Stimulated activated CD4-positive, alpha-beta T cell treated with anti-CD3 and anti-CD28 coated beads, TNF-alpha, amount 100 ng/mL, for 48 hours (primary cell): Measurements from ENCODE around the gene BCL7B.
"Not testable (repeated sequence)": the region's sequence is repeated elsewhere in the genome, so short reads cannot be mapped to it uniquely, and the experiment has no call there.

Source experiments
- DNase-seq, 3 donors: peaks; one replicate each; pipeline ENCODE4 v3.0.0-alpha.2; 2020; ENCODE audit warnings: low read depth in 3 of 3

Gene BCL7B

GRCh38 chr7:73572767-73573186, 15.3 kb upstream of the BCL7B start:
- no peak for DNase-seq

DNA sequence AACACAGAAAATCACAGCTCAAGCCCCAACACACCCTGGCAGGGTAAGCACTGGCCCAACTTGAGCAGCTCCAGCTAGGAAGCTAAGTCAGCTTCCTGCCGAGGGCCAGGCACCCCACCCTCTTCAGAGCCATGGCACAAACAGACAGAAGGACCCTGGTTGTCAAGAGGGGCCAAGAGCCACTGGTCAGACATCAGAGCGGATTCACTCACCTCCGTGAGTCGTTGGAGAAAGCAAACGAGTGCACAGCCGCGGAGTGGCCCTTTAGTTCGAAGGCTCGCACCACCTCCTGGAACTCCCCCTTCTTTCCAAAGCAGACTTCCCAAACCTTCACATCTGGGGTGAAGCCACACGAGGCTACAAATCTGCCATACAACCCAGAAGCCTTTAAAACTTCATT, 13.5 kb upstream of the BCL7B start:
- no peak for DNase-seq

DNA sequence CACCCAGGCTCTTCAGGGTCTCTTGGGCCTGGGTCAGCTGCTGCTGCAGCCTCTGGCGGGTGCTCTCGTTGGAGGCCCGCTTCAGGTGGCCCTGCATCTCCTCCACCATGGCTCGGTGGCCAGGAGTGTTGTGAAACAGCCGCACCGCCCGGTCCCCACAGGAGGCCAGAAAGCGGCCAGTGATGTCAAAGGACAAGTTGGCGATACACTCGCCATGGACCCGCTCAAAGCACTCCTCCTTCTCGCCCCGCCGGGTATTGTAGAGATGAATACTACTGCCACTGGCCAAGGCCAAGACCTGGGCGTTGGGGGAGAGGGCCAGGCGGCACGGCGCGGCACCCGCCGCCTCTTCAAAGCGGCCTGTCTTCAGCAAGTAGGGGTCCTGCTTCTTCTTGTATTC, 13.0 kb upstream of the BCL7B start:
- DNase-seq, result no peak

DNA sequence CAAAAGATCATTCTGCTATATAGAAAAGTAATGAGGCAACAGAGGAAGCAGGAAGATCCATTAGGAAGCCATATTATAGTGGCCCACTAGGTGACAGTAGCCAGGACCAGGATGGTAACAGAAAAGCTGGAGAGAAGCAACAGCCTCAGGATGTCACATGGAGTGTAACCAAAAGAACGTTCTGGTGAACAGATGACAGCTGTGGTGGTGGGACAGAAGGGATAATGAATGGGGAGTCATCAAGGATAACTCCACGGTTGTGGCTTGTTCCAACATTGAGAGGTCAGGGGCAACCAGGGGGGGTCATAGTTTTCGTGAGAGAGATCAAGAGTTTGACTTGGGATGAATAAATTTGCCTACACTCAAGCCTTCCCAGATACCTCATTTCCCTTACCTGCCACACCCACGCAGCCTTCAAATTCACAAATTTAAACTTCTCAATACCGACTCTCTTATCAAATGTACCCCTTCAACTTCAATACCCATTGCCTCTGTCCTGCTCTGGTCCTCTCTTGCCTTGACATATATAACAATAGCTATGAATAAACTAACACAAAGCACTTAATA, 11.6 kb upstream of the BCL7B start:
- no peak for DNase-seq

DNA sequence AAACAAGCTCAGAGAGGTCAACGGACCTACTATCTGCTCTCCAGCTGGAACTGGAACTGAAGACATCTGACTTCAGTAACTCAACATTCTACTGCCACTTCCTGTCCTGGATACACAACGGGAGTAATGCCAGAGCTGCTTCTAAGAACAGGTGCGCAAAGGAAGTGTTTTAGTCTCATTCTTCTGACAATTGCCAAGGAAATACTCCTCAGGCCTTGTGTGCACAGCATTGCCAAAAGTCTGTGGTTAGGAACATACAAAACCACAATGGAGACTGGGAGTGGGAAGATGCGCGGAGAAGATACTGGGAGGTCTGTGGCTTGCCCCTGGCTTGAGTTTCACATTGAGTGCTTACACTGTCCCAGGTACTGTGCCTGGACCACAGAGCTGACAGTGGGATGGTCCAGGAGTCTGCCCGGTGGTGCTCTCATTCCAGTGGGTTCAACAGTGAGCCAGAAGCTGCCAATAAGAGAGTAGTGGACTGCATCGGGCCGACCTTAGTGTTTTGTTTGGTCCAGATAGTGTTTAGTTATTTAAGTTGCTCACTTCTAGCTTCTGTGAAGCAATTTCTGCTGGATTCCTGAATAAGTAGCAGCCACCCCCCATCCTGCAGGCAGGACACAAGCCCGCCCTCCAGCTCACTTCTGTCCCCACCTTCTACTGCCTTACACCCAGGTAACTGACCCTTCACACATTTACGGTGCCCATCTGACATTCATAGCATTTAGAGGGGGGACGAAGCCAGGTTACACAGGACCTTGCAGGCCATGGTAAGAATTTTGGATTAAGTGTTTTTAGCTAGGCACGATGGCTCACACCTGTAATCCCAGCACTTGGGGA, 10.6 kb upstream of the BCL7B start:
- DNase-seq, result no peak

DNA sequence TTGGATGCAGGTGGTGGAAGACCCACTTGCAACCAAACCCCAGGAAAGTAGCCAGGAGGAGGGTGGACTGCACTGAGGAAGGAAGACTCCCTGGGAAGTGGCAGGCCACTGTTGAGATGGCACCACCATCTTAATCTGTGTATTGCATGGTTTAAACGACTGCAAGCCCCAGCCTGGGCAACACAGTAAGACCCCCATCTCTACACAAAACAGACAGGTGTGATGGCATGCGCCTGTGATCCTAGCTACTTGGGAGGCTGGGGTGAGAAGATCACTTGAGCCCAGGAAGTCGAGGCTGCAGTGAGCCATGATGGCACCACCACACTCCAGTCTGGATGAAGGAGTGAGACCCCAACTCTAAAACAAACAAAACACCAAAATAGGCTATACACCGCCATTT, 9.7 kb upstream of the BCL7B start:
- DNase-seq, result no peak

DNA sequence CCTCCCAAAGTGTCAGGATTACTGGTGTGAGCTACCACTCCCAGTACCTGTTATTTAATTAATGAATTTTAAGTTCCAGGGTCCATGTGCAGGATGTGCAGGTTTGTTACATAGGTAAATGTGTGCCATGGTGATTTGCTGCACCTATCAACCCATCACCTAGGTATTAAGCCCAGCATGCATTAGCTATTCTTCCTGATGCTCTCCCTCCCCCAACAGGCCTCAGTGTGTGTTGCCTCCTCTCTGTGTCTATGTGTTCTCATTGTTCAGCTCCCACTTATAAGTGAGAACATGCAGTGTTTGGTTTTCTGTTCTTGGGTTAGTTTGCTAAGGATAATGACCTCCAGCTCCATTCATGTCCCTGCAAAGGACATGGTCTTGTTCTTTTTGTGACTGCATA, 8.9 kb upstream of the BCL7B start:
- DNase-seq, result not testable (repeated sequence)

DNA sequence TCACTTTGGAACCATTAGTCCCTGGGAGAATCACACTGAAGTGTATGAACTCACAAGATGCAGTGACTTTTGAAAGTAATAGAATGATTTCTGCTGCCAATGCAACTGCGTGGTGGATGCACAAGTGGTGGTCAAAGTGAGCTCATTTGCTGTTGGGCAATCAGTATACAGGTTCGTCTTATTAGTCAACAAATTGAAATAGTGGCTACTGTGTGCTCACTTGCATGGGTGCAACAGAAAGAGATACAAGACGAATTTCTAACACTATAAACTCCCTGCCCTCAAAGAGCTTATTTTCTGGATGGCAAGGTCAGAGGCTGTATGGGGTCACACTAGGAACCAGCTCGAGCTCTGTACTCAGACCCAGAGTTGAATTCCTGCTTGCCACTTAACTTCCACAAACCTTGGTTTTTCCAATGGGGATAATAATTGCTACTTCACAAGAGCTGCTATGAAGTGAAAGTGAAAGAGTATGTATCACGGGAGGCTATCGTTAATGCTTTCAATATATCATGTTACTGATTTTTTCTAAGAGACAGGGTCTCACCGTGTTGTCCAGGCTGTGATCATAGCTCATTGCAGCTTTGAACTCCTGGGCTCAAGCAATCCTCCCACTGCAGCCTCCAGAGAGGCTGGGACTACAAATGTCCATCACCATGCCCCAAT, 8.3 kb upstream of the BCL7B start:
- no peak for DNase-seq

- no peak for DNase-seq
Measured at GRCh38 chr7:73560109-73560835, 2.8 kb upstream of the BCL7B start.

GRCh38 chr7:73557108-73557396, 438 bp downstream of the BCL7B start:
- peak; percentile 76 to 88 (median 85) for DNase-seq

DNA sequence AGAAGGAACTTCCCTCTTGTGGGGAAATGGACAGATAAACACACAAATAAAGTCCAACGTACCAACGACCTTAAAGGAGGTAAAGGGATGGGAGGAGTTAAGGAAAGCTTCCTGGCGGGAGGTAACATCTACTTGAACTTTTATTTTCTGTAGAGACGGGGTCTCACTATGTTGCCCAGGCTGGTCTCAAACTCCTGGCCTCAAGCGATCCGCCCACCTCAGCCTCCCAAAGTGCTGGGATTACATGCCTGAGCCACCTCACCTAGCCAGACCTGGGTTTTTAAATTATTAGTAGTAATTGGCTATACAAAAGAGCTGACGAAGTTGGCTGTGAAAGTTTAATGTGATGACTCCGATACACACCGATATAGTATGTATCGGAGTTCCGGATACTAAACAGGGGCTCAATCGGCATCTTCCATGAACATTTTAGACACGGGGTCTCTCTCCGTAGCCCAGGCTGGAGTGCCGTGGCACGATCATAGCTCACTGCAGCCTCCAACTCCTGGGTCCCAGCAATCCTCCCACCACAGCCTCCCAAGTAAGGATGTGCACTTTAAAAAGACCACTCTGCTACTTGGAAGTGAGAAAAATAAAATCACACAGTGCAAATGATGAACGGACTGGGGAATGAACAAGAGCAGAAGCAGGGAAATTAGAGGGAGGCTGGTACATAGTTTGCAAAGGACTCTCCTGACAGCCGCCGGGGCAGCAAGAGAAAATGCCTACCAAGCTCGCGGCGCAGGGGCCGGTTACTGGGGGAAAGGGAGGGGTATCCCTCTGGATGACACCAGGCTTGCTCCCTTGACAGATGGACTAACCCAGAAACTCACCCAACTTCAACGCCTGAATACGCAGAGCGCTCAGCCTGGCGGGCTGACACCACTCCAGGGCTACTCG, 1.0 kb downstream of the BCL7B start:
- DNase-seq, result no peak

DNA sequence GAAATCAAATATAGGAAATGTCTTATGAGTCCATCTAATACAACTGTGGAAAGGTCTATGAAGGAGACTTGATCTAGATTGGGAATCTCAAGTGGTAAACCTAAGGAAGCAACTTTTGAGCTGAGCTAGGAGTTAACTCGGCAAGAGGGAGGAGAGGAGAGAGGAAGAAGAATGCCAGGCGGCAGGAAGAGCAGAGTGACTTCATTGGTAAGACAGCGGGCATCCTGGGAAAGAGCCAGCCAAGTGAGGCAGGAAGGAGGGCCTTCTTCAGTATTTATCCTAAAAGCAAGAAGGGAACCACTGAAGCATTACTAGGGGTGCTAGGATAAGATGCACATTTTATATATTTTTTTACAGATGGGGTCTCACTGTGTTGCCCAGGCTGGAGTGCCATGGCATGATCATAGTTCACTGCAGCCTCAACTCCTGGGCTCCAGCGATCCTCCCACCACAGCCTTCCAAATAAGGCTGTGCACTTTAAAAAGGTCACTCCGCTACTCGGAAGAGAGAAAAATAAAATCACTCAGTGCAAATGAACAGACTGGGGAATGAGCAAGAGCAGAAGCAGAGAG, 2.0 kb downstream of the BCL7B start:
- DNase-seq, result no peak

DNA sequence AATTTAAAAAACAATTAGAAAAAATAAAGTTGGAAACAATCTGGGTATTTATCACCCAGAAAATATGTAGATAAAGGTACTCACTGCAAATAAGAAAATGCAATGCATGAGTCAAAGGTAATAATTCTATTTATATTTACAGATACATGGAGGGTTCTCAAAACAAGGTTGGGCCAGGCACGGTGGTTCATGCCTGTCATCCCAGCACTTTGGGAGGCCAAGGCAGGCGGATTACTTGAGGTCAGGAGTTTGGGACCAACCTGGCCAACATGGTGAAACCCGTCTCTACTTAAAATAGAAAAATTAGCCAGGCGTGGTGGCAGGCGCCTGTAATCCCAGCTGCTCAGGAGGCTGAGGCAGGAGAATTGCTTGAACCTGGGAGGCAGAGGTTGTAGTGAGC, 7.4 kb downstream of the BCL7B start:
- DNase-seq, result not testable (repeated sequence)

DNA sequence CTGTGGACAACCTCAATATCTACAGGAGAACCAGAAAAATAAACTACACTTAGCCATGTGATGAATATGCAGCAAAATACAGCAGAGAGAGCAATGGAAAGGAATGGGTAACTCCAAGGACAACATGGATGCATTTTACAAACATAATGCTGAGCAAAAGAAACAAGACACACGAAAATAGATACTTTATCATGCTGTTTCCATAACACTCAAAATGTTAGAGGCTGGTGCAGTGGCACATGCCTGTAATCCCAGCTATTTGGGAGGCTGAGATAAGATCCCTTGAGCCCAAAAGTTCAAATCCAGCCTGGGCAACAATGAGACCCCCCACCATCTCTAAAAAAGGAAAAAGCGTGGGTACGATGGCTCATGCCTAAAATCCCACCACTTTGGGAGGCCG, 8.3 kb downstream of the BCL7B start:
- DNase-seq, result no peak

DNA sequence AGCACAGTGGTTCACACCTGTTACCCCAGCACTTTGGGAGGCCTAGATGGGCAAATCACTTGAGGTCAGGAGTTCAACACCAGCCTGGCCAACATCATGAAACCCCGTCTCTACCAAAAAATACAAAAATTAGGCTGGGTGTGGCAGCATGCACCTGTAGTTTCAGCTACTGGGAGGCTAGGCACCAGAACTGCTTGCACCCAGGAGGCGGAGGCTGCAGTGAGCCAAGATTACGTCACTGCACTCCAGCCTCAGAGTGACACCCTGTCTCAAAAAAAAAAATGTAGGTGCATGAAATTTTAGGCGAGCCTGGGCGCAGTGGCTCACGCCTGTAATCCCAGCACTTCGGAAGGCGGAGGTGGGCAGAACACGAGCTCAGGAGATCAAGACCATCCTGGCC, 9.6 kb downstream of the BCL7B start:
- DNase-seq, result no peak

DNA sequence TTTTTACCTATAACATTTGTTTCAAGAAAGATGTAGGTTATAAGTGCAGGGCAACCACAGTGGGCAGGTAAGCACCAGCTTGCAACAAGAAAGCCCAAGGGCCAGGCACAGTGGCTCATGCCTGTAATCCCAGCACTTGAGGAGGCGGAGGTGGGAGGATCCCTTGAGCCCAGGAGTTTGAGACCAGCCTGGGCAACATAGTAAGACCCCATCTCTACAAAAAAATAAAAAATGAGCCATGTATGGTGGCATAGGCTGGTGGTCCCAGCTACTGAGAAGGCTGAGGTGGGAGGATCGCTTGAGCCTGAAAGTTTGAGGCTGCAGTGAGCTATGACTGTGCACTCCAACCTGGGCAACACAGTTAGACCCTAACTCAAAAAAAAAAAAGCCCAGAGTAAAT, 12.8 kb downstream of the BCL7B start:
- DNase-seq, result no peak

DNA sequence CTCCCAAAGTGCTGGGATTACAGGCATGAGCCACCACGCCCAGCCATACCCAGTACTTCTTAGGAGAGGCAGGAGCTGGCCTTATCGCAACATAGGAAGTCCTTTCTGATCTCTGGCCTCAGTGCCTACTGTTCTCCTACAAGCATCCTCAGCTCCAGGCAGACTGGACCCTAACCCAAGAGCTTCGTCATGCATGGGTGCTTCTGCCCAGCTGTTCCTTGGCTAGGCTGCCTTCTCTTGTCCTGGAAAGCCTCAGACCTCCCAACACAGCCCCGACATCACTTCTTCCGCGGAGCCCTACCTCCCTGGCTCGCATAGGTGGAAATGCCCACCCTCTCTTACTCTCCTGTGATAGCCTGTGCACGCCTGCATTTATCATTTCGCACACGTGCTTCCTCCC, 15.8 kb downstream of the BCL7B start:
- DNase-seq, result no peak

DNA sequence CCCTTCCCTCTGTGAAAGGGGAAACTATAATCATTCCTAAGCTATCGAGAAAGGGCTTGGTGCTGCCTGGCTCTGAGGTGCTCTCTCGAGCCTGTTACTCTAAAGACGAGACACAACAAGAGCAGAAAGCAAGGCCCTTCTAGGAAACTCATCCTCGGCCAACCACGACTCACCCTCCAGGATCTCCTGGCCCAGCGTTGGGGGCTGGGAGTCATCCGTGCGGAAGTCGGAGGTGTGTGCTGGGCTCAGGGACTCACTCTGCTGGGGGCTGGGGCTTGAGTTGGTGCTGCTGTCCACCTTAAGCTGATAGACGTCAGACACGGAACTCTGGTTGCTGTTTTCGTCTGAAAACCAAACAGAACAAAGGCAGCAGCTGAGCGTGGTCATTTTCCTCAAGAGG, 17.8 kb downstream of the BCL7B start:
- DNase-seq, result no peak

DNA sequence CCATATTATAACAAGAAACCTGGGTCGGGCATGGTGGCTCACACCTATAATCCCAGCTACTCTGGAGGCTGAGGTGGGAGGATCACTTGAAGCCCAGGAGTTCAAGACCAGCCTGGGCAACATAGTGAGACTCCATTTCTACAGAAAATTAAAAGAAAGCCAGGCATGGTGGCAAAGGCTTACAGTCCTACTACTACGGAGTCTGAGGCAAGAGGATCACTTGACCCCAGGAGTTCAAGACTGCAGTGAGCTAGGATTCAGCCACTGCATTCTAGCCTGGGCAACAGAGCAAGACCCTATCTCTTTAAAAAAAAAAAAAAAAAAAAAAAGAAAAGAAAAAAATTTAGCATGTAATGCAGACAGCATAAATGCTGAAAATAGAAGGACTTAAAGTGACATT, 19.0 kb downstream of the BCL7B start:
- not testable (repeated sequence) for DNase-seq

GRCh38 chr7:73537051-73537450, 20.4 kb downstream of the BCL7B start:
- DNase-seq, result no peak

GRCh38 chr7:73536479-73536878, 21.0 kb downstream of the BCL7B start:
- DNase-seq, result no peak
